HG02763 (cell line): ENCODE results near the gene PHYHD1.
A peak's percentile ranks its signal among the peaks of the same experiment; 100 is the strongest.

Source experiments
- ATAC-seq: cut with Tn5 transposase; IDR thresholded peaks from one replicate; pipeline ENCODE4 v1.9.1; 2021; ENCODE audit warnings: mild to moderate bottlenecking, moderate library complexity; ENCODE audit not compliant: unreplicated experiment

The PHYHD1 gene

DNA sequence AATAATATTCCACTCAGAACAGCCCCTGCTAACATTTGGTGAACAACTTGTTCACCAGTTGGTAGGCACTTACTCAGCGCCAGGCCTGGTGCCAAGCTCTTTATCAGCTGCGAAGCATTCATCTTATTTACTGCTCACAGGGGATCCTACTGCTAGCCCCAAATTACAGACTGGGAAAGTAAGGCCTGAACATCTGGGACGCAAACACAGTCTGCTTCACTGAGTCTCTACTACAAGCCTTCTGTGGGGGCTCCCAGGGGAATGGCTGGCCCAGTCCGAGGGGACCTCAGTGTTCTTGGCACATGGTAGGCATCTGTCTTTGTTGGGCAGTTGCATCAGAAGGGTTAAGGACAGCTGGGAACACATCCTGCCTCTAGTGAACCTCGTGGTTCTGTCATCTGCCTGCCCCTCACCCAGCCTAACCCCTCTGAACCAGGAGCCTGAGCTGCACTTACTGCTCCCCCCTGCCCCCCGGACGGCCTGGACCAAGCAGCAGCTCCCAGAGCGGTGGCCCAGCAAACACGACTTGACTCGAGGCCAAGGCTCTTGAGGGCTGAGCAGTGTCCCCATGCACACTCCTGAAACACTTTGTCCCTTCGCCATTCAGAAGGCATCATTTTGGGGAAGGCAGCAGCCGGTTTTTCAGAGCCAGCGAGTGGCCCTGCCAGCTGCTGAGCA lies at the start of gene PHYHD1:
Gene PHYHD1 (plus strand): TSS at position 602 of the 678 bp plus-strand sequence. CDS start 1,342 bp downstream, outside the sequence.
- no peak for ATAC-seq

DNA sequence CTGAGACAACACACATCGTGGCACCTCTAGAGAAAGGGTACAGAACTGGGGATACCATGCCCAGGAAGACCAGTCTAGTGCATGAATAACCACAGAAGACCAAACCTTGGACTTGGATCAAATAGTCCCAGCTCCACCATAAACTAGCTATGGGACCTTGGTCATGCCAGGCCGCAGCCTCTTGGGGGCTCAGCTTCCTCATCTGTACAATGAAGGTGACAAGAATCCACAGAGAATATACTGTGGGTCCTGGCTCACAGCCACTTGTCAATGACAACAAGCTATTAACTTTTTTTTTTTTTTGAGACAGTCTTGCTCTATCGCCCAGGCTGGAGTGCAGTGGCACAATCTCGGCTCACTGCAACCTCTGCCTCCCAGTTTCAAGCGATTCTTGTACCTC lies 42.9 kb upstream of the PHYHD1 start:
- no peak for ATAC-seq

DNA sequence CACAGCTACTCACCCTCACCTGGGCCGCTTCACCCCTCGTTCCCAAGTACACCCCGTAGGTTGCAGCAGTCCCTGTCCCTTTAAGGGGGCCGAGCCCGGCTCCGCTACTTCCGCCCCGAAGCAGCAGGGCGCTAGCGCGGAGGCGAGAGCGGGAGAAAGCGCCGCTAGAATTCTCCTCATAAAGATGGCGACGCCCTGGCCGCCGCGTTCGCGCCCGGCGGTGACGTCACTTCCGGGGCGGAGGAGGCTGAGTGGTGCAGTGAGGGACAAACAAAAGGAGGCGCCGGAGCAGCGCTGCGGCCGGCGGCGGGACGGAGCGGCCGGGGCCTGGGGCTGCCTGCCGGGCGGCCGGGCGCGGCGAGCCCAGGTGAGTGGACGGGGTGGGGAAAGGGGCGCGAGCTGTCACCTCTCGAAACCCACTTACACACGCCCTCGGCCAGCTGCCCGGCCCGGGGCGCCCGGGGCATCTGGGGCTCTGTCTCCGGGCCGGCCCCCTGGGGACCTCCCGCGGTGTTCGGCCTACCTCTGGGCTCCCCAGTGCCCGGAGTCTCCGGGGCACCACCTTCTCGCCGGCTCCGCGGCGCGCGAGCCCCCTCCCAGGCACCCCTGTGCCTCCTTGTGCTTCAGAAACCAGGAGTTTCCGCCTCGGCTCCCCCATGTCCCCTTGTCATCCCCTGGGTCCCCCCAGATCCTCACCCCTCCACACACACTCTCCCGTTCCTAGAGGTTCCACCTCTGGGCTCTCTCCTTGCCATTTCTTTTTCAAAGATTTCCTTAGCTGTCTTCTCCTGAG lies 38.7 kb upstream of the PHYHD1 start, which contains the start of the genes KYAT1 and LRRC8A:
Gene KYAT1 (minus strand): TSS at position 67 of the 793 bp plus-strand sequence. CDS start 36,545 bp downstream, outside the sequence.
Gene LRRC8A (plus strand): TSS at position 250 of the 793 bp plus-strand sequence. CDS start 25,032 bp downstream, outside the sequence.
- peak; percentile 84 for ATAC-seq

DNA sequence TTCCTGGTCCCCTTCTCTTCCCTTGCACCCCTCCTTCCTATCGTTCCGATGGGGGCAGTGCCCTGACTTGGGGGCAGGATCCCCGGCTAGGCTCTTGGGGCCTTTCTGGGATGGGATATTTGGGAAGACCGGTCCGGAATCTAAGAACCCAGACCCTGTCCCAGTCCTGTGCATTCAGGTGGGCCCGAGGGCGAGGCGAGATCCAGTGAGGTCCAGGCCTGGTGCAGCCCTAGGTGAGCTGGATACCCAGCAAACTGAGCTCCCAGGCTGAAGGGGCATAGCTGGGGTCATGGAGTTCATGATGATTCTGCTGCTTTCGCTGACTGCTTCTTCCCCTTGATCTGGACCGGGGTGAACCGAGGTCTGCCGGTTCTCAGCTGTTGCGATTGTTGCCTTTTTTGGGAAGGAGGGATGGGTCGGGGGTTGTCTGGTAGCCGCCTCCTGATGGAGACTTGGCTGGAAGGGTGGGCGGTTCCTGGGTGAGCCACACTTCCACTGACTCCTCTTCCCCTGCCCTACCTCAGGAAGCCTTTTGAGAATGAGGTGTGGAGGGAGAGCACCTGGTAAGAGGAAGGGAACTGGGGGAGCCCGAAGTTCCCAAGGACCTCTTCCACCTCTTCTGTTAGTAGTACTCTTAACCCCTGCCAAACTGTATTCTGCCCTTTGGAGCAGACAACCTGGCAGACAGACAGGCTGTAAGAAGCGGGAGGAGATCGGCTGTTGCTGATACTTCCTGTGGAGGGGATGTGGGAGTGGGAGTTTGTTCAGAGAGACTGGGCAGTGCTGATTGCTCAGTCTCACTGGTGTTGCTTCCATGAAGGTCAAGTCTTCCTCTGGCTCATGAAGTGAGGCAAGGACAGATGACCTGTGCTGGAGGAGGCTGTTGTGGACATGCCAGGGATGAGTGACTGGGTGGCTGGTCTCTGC lies 37.8 kb upstream of the PHYHD1 start:
- no peak for ATAC-seq

DNA sequence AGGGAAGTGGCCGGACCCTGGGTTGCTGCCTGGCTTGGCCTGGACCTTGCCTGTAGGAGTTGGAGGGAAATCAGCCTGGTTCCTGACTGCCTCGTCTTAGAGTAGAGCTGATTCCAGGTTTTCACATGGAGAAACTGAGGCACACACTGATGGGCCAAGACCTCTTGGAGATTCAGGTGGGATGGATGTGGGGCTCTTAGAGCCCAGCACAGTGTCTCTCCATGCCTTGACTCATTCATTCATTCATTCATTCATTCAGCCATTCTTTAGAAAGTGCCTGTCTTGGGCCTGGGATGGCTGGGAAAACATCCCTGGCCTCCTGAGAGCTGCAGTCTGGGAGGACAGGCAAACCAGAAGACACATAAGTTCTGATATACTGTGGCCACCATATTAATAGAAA lies 36.6 kb upstream of the PHYHD1 start:
- no peak for ATAC-seq

DNA sequence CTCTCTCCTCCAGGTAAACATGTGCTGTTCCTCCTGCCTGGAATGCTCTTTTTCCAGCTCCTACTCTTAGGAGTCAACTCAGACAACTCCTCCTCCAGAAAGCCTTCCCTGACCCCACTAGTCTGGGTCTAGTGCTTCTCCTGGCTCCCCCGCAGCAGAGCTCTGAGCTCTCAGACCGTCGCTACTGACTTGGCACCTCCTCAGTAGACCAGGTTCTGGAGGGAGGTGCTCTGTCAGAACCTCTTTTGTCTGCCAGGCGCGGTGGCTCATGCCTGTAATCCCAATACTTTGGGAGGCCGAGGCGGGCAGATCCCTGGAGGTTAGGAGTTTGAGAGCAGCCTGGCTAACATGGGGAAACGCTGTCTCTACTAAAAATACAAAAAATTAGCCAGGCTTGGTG lies 35.4 kb upstream of the PHYHD1 start:
- ATAC-seq, result no peak

DNA sequence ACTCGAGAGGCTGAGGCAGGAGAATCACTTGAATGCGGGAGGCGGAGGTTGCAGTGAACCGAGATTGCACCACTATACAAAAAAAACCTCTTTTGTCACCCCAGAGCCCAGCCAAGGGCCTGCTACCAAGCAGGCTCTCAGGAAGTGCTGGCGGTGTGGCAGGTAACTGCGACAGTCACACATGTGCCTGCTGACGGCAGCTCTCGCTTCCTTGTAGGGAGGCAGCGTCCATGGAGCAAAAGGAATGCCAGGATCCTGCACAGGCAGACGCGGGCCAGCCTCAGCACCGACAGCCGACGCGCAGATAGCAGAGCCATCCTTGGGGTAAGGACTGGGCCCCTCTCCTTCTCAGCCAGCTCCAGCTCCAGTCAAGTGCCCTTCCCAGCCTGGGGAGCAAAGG lies 35.0 kb upstream of the PHYHD1 start:
- ATAC-seq, result no peak

DNA sequence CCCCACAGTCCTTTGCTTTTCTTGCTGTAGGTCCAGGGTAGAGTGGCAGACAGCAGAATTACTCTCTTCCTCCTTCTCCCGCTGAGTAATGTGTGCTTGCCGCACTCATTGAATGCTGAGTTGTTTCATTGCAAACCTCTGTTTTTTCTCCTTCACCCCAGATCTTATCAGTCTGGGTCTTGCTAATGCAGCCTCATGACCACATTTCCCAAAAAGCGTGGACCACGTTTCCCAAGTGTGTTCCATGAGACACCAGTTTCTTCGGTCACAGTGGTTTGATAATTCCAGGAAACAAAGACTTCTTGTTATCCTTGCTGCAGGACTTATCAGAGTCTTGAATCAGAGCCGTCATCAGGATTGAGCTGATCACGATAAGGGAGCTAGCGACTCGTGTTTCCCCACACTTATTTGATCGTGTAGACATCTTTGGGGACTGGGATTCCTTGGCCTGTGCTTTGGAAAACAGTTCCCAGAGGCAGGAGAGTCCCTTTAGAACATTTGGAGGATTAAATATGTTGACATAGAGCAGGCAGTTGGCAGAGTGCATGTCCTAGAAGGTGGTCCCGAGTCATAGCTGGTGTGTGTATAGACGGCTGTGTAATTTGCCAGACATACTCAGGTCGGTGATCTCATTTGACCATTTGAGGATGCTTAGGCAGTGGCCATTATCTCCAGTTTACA lies 34.4 kb upstream of the PHYHD1 start:
- ATAC-seq, result no peak

DNA sequence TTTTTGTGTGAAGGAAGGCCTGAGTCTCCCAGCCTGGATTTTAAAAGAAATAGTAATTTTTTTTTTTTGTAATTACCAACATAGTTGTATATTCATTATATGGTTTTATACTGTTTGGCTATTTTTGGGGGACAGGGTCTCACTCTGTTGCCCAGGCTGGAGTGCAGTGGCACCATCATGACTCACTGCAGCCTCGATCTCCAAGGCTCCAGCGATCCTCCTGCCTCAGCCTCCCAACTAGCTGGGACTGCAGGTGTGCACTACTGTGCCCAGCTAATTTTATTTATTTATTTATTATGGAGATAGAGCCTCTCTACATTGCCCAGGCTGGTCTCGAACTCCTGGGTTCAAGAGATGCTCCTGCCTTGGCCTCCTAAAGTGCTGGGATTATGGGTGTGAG lies 33.7 kb upstream of the PHYHD1 start:
- no peak for ATAC-seq

DNA sequence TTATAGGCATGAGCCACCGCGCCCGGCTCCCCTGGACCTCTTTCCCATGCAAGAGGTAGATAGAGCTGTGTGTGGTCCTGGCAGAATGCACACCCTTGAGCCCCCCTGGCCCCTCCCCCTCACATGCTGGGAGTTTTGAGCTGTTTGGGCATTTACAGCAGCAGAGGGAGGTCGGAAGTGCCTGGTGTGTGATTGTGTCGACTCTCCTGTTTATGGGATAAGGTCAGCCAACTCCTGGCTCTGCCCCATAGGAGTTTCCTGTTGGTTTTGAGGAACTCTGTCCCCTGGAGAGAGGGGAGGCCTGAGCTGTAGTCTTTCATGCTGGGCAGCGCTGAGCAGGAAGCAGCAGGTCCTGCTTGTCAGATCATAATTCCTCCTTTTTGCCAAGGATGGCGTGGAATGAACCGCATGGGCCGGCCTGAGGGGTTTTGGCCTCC lies 32.9 kb upstream of the PHYHD1 start:
- ATAC-seq, result no peak

DNA sequence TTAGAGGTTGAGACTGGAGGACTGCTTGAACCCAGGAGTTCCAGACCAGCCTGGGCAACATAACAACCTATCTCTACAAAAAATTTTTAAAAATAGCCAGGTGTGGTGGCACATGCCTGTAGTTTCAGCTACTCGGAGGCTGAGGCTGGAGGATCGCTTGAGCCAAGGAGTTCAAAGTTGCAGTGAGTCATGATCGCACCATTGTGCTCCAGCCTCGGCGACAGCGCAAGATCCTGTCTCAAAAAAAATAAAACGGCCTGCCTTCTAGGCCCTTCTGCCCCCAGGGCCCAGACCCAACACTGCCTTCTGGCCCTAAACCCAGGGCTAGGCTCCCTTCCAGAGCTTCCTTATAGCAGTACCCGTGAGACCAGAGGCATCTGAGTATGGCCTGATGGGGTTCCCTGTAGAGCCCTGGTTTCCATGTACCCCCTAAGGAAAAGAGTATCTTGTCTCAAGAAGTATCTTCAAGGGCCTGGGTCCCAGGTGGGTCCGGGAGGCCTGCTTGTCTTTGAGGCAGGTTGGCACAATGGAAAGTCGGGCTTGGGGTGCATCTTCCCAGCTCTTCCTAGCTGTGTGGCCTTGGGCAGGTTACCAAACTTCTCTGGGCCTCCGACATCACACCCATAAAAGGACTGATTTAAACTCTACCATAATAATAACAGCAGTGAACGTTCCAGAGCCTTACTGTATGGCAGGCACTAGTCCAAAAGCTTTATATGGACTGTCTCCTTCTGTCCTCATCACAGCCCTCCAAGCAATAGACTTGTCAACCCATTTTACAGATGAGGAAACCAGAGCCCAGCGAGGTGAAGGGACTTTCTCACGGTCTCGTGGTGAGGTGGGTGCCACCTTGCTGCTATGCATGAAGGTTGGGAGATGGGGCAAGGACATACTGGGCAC lies 29.2 kb upstream of the PHYHD1 start:
- ATAC-seq, result no peak

DNA sequence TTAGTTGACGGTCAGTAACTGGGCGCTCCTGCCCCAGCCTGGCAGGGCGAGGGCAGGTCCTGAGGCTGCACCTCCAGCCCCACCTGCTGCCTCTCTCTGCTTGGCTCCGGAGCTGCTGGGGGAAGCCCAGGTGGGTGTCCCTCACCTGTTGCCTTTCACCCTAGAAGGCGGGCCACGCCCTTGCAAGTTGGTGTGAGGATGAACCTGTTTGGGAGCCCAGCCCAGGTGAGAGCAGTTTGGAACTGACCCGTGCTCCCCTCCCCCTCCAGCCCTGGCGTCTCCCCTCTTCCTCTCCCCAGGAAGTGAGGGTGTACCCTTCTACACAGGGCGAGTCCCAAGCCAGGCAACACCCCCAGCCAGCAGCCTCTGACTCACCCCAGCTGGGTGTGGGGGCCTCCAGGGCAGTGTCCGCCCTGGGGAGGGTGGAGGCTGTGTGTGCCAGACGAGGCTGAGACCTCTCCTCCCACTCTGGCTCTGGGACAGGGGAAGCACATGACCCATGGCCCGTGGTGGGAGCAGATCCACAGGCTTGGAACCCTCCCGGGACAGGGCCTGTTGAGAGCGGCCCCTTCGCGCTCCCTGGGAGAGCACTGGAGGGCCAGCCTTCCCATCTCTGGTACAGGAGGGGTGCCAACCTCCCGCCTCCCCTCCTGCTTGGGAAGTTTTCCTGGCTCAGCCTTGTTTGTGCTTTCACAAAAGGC lies 28.4 kb upstream of the PHYHD1 start:
- no peak for ATAC-seq

DNA sequence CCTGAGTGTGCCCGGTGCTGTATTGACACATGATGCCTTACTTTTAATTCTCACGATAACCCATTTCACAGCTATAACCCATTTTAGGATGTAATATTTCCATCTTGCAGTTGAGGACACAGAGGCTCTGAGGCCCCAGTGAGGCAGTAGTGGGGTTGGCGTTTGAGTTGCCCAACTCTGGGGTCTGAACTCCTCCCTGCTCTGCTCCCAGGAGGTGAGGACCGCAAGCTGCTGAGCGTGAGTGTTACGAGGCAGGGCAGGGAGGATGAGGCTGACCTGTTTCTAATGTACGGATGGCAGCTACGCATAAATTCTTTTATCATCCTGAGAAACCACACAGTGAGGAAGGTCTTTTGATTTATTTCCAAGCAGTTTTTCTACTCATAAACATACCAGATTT lies 27.4 kb upstream of the PHYHD1 start:
- no peak for ATAC-seq

DNA sequence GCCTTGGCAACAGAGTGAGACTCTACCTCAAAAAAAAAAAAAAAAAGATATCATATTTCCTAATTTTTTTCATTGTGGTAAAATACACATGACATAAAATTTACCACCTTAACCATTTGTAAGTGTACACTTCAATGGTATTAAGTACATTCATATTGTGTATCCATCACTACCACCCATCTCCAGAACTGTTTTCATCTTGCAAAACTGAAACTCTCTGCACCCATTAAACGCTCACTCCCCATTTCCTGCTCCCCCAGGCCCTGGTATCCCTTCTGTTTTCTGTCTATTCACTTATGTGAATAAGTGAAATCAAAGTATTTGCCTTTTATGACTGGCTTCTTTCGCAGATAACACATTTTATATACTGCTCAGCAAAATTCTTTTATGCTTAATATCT lies 26.0 kb upstream of the PHYHD1 start:
- ATAC-seq, result no peak

DNA sequence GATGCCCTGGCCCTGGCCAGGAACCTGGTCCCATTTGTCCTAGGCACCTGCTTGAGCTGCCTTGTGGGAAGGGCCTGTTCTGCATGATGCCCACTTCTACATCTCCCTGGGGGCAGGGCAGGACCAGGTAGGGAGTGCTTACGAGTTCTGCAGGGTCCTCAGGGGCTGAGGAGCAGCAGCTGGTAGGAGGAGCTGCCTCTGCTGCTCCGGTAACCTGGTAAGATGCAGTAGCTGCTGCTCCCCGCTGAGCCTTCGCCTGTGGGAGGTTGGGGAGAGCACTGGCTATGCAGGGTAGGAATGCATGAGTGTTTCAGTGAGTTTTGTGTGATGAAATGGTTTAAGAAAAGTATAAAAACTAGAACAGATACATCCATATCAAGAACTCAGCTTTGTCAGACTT lies 25.2 kb upstream of the PHYHD1 start:
- ATAC-seq, result no peak

DNA sequence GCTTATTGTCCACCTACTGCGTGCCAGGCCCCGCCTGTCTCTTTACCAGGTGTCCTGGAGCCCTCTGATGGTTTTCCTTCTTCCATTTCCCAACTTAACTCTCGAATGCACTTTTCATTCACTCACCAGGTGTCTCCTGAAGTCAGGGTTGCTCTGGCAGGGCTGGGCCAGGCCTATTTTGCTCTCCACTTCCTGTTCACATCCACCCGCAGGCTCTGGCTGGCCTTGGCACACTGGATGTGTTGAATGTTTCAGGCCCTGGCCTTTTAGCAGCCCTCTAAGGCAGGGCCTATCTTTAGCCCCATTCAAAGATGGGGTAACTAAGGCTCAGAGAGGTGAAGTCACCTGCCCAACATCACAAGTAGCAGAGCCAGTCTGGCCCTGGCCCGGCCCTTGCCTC lies 22.4 kb upstream of the PHYHD1 start:
- no peak for ATAC-seq

DNA sequence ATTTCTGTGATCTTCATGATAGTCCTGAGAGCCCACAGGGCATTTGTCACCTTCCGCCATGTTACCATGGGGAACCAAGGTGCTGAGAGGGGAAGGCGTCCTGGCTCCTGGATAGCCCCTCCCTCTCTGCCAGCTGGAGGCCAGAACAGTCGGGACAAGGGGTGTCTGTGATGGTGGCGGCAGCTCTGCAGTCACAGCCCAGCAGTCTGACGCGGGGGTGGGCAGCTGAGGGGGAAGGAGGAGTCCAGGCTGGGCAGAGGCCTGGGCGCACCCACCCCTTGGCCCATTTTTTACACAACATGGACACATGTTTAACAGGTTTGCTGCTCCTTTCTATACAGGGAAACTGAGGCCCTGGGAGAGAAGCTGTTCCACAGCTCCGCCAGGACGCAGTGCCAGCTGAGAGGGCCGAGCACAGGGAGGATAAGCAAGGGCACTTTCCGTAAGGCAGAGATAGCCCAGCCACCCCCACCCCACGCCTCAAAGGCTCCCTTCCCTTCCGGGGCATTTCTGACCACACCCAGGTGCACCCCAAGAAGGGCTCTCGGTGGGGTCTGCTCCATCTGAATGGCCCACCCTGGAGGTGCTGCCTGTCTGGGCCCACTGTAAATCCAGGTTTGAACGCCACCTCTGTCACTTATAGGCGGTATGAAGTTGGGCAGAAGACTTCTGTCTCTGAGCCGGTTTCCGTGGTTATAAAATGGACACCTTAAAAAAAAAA lies 21.8 kb upstream of the PHYHD1 start:
- no peak for ATAC-seq
